ENCODE measurements around the gene TAS1R3.

TAS1R3 gene

DNA sequence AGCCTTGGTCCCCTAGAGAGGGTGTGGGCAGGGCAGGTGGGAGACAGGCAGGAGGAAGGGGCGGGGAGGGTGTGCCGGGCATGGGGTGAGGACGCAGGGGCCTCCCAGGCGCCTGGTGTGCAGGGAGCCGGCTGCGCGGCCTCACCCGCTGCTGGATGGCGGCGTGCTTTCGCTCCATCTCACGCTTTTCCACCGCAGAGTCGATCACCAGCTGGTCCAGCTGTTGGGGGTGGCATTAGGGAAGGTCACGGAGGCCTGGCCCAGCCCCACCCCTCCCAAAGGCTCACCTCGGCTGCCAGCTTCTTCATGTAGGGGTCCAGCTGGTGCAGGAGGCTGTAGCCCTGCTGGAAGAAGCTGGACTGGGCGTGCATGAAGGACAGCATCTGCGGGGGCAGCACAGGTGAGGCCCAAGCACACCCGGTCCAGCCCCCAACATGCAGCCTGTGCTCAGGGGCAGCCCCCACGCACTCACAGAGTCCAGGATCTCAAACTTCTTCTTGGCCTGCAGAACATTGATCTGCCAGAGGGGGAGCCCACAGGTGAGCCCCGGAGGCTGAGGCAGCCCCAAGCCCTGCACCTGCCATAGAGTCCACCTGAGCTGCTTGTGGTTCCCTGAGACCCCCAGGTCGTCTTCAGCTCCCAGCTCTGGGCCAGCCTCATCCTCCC lies 31.3 kb upstream of the TAS1R3 start:
- no peak for DNase-seq (ENCODE audit: low spot score in 2 of 2)
- Mint-ChIP-seq H3K9me3 (no peaks in the 10 kb centered on the region), H3K4me3 (no peak overlapping the region)

DNA sequence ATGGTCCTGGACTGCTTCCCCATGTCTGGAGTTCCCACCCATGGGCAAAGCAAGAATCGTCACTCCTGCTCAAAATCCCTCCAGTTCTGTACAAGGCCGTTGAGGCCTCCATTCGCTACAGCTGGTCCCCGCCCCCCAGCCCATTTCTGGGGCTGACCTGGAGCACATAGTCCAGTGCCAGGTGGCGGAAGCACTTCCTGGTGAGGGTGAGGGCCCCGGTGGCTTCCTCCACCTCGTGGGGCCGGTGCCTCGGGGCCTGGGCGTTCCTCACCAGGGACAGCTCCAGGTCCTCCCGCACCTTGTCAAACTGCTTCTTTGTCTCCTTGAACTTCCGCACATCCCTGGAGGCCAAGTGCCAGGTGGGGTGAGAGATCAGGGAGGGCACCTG lies 30.7 kb upstream of the TAS1R3 start:
- no peaks in the 10 kb centered on the region for H3K4me1 Mint-ChIP-seq
- no peak overlapping the region for H3K27ac Mint-ChIP-seq (ENCODE audit: low read depth)
- no peaks in the 10 kb centered on the region for H3K9me3 Mint-ChIP-seq
- ATAC-seq (replicated peaks; ENCODE audit: extremely low read depth, poor library complexity, severe bottlenecking) (no peak), DNase-seq (ENCODE audit: low spot score in 2 of 2) (no peak)
- no peak overlapping the region for H3K4me3 Mint-ChIP-seq
- H3K27me3 Mint-ChIP-seq: no peaks in the 10 kb centered on the region
- H3K36me3 Mint-ChIP-seq (ENCODE audit: insufficient read depth): no peaks in the 10 kb centered on the region

More for the DNA sequence above, 31.3 kb upstream of the TAS1R3 start:
- no peaks in the 10 kb centered on the region for H3K36me3 Mint-ChIP-seq (ENCODE audit: insufficient read depth)
- ATAC-seq (replicated peaks; ENCODE audit: extremely low read depth, poor library complexity, severe bottlenecking): no peak
- H3K27me3 Mint-ChIP-seq: no peaks in the 10 kb centered on the region
- no peaks in the 10 kb centered on the region for H3K4me1 Mint-ChIP-seq
- no peak overlapping the region for H3K27ac Mint-ChIP-seq (ENCODE audit: low read depth)

DNA sequence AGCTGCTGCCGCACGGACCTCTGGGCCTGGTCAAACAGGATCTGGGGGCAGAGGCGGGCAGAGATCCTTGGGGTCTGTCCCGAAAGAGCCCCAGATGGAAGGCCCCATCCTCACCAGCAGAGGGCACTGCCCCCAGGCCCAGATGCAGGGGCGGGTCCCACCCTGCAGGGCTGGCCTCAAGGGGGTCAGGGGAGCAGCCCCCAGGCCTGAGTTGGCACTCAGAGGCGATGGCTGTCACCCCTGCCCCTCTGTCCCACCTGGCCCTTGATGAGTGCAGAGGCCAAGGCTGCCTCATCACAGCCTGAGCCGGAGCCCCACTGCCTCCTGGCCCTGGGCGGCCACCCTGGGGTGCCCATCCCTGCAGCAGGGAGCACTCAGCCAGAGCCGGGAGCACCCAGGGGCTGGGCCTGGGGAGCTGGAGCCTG lies 29.1 kb upstream of the TAS1R3 start:
- ATAC-seq (replicated peaks; ENCODE audit: extremely low read depth, poor library complexity, severe bottlenecking) (no peak), DNase-seq (ENCODE audit: low spot score in 2 of 2) (no peak)
- no peak overlapping the region for H3K27ac Mint-ChIP-seq (ENCODE audit: low read depth)
- no peaks in the 10 kb centered on the region for H3K27me3 Mint-ChIP-seq
- H3K4me1 Mint-ChIP-seq: peaks cover 14% of the 10 kb centered on the region
- H3K36me3 Mint-ChIP-seq (ENCODE audit: insufficient read depth): peaks cover 4% of the 10 kb centered on the region
- no peaks in the 10 kb centered on the region for H3K9me3 Mint-ChIP-seq
- H3K4me3 Mint-ChIP-seq: no peak overlapping the region

DNA sequence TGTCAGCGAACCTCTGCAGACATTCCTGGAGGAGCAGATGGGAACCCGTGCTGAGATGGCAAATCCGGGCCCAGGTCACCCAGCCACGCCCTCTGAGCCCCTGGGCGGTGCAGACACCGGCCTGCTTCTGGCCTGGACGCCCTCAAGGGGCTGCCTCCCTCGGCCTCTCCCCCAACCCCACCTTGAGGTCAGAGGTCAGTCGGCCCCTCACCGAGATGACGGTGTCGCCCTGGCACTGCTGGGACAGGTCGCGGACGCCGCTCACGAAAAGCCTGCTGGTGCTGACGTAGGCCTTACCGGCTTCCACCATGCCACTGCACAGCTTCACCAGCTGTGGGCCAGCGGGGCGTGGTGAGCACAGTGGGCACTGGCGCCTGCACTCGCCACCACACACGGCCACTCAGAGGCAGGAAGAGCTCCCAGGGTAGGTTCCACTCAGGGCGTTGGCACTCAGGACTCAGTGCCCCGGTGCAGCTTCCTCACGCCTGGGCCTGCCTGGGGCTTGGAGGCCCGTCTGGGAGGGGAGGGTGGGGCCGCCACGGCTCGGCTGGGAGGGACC lies 28.1 kb upstream of the TAS1R3 start:
- peaks cover 5% of the 10 kb centered on the region for H3K36me3 Mint-ChIP-seq (ENCODE audit: insufficient read depth)
- H3K4me3 Mint-ChIP-seq: no peak overlapping the region
- H3K9me3 Mint-ChIP-seq: no peaks in the 10 kb centered on the region
- H3K27ac Mint-ChIP-seq (ENCODE audit: low read depth): no peak overlapping the region
- H3K4me1 Mint-ChIP-seq: peaks cover 16% of the 10 kb centered on the region
- no peak for DNase-seq (ENCODE audit: low spot score in 2 of 2)
- no peaks in the 10 kb centered on the region for H3K27me3 Mint-ChIP-seq
- no peak for ATAC-seq (replicated peaks; ENCODE audit: extremely low read depth, poor library complexity, severe bottlenecking)

DNA sequence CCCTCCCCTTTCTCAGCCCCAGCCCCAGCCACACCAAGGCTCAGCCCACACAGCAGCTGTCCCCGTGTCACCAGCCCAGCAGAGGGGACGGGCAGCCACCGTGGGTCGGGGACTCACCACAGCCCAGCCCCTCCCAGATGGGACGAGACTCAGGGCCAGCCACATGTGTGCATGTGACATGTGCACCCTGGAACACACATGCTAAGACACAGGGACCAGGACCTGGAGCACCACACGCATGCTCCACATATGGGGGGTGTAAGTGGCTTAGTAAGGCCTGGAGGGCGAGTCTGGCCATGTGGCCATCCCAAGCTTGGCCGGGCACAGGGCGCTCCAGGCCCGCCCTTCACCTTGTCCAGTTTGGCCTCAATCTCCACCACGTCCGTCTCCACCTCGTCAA lies 27.3 kb upstream of the TAS1R3 start:
- peaks cover 9% of the 10 kb centered on the region for H3K36me3 Mint-ChIP-seq (ENCODE audit: insufficient read depth)
- H3K27me3 Mint-ChIP-seq: no peaks in the 10 kb centered on the region
- no peaks in the 10 kb centered on the region for H3K9me3 Mint-ChIP-seq
- no peak overlapping the region for H3K4me3 Mint-ChIP-seq
- H3K4me1 Mint-ChIP-seq: peaks cover 16% of the 10 kb centered on the region
- no peak for DNase-seq (ENCODE audit: low spot score in 2 of 2)
- no peak for ATAC-seq (replicated peaks; ENCODE audit: extremely low read depth, poor library complexity, severe bottlenecking)
- H3K27ac Mint-ChIP-seq (ENCODE audit: low read depth): no peak overlapping the region

DNA sequence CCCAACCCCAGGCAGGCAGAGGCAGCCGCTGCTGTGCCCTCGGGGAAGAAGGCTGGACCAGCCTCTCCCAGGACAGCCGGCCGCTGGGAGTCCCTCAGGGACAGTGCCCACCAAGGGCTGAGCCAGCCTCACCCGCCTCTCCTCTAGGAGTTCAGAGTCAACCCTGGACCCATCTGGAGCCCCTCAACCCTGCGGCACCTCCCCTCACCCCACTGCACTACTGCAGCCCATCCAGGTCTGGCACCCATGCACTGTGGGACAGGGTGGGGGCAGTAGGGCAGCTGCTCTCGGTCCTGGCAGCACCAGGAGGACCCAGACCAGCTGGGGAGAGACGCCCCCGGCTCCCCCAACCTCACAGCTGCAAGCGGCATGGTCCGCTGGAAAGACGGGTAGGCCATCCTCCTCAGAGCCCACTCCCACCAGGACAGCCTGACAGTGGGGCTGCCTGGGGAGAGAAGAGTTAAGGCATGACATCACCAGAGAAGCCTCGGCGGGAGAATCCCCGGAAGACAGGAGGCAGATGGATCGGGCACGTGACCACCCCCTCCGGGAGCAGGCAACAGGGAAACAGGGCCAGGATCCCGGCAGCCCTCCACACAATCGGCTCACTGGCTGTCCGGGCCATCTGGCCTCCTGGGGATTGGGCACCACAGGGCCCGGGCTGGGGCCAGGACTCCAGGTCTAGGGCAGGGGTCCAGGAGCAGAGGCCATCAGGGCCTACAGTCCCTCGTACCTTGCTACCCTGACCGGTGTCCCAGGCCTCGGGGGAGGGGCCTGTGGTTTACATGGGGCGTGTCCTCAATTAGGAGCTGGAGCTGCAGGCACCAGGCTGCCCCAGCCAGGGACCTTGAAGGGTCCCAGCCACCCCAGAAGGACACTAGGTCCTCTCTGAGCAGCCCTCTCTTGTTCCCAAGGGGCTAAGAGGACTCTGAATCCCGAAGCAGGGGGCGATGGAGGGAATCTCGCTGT lies 26.5 kb upstream of the TAS1R3 start:
- DNase-seq (ENCODE audit: low spot score in 2 of 2): no peak
- H3K36me3 Mint-ChIP-seq (ENCODE audit: insufficient read depth): peaks cover 9% of the 10 kb centered on the region
- no peaks in the 10 kb centered on the region for H3K27me3 Mint-ChIP-seq
- no peak for ATAC-seq (replicated peaks; ENCODE audit: extremely low read depth, poor library complexity, severe bottlenecking)
- peak overlapping the region; percentile 84 for H3K4me3 Mint-ChIP-seq
- H3K4me1 Mint-ChIP-seq: peaks cover 16% of the 10 kb centered on the region
- H3K27ac Mint-ChIP-seq (ENCODE audit: low read depth): no peak overlapping the region
- H3K9me3 Mint-ChIP-seq: no peaks in the 10 kb centered on the region

DNA sequence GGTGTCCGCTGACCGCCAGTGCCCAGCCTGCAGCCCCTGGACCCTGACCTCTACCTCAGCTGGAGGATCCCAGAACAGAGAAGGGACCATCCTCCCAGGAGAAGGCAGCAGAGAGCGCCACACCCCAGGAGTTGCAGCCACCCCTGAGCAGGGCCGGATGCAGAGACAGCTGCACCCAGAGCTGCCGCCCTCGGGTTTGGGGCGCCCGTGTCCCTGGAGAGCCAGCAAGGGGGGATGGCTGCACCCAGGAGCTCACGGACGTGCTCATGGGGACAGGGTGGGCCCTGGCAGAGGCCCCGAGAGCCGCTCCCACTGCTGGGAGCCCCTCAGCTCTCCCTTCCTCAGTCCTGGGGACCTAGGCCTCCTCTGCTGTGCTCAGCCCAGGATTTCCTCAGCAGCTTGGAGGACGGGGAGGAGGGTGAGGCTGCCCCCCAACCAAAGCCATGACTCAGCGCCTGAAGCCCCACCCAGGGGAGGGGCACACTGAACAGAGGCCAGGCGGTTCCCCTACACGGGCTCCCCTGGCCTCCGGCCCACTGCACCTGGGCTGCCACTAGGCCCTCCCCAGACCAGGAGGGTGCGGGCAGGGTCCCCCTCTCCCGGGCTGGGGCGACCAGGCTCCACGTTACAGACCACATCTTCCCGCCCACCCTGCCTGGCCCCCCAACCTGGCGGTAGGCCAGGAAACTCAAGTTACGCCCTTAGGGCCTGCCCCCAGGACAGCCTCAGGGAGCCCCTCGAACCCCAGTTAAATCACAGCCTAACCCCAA lies 25.6 kb upstream of the TAS1R3 start:
- peak; percentile 44 for ATAC-seq (replicated peaks; ENCODE audit: extremely low read depth, poor library complexity, severe bottlenecking)
- Mint-ChIP-seq H3K27ac (ENCODE audit: low read depth) (peak overlapping the region; percentile 88), H3K36me3 (ENCODE audit: insufficient read depth) (peaks cover 9% of the 10 kb centered on the region), H3K9me3 (no peaks in the 10 kb centered on the region), H3K27me3 (no peaks in the 10 kb centered on the region), H3K4me3 (peak overlapping the region; percentile 84), H3K4me1 (peaks cover 16% of the 10 kb centered on the region)
- peak; percentile 49 to 62 for DNase-seq (ENCODE audit: low spot score in 2 of 2)

DNA sequence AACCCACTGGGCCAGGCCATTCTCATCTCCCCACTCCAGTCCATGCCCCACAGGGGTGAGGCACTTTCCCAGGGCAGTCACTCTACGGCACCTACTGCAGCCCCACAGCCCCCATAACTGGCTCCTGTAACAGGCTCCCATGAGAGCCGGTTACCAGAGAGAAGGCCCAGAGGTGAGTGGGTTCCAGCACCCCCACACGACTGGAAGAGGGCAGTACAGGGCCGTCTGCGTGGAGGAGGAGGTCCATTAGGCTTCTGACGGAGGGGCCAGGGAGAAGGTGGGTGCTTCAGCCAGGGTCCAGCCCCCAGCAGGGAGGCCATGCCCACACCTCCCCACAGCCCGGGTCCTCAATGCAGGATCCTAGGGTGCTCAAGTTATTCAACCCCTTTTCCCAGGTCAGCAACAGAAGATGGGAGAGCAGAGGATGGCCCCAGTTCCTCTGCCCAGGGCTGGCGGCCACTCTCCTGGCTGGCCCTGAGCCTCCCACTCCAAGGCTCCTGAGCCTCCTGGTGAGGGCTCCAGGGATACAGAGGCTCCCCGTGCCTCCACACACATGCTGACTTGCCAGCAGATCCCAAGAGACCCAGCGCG lies 24.9 kb upstream of the TAS1R3 start:
- DNase-seq (ENCODE audit: low spot score in 2 of 2) (no peak), ATAC-seq (replicated peaks; ENCODE audit: extremely low read depth, poor library complexity, severe bottlenecking) (no peak)
- H3K36me3 Mint-ChIP-seq (ENCODE audit: insufficient read depth): peaks cover 12% of the 10 kb centered on the region
- H3K27ac Mint-ChIP-seq (ENCODE audit: low read depth): peak overlapping the region; percentile 88
- no peaks in the 10 kb centered on the region for H3K9me3 Mint-ChIP-seq
- no peaks in the 10 kb centered on the region for H3K27me3 Mint-ChIP-seq
- peaks cover 16% of the 10 kb centered on the region for H3K4me1 Mint-ChIP-seq
- H3K4me3 Mint-ChIP-seq: peak overlapping the region; percentile 84

DNA sequence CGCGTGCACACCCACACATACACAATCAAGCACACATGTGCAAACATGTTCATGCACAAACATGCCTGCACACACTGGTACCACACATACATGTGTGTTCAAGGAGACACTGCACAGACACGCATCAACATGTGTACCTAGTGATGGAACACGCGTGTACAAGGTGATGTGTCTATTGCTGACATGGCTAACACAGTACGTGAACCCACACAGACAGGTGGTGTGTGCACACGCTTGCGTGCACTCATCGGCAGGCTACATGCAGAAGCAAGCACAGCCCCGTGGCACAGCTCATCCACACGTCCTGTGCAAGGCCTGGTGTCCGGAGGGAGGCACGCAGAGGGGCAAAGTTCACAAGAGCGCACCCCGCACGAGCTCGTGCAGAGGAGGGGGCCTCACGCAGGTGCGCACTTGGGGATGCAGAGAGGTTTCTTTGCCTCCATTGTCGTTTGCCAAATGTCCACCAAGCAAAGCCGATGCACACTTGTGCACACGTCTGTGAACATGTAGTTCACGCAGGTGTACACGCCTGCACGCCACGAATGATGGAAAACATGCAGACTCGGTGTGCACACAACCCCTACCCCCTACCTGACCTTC lies 24.3 kb upstream of the TAS1R3 start:
- Mint-ChIP-seq H3K9me3 (no peaks in the 10 kb centered on the region), H3K4me3 (peak overlapping the region; percentile 84), H3K27me3 (no peaks in the 10 kb centered on the region), H3K36me3 (ENCODE audit: insufficient read depth) (peaks cover 17% of the 10 kb centered on the region), H3K27ac (ENCODE audit: low read depth) (no peak overlapping the region), H3K4me1 (peaks cover 16% of the 10 kb centered on the region)
- ATAC-seq (replicated peaks; ENCODE audit: extremely low read depth, poor library complexity, severe bottlenecking): no peak
- DNase-seq (ENCODE audit: low spot score in 2 of 2): no peak

DNA sequence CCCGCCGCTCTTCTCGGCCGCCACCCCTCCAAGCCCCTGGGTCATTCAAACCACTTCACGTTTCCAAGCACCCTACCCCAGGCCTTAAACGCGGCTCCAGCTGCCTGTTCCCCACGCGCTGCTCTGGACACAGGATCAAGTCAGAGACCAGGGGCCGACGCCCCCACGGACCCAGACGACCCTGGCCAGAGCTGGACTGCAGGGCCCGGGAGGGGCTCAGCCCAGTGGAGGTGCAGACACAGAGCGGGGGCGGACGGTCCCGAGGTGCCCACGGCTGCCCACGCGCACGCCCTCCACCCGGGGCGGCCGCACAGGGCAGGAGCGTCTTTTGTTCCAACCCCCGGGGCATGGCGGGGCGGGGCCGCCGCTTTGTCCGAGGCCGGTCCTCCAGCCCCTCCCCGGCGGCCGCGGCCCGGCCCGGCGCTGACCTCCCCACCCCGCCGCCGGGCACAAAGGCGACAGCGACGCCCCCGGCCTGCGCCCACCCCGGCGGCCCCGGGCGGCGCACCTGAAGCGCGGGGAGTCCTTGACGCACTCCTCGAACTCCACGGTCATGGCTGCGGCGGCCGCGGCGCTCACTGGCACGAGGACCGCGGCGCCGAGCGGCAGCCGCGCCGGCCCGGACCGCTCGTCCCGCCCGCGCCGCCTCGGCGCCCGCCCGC lies 23.7 kb upstream of the TAS1R3 start:
- Mint-ChIP-seq H3K27ac (ENCODE audit: low read depth) (no peak overlapping the region), H3K9me3 (no peaks in the 10 kb centered on the region), H3K27me3 (no peaks in the 10 kb centered on the region), H3K4me3 (peak overlapping the region; percentile 84), H3K4me1 (peaks cover 16% of the 10 kb centered on the region), H3K36me3 (ENCODE audit: insufficient read depth) (peaks cover 20% of the 10 kb centered on the region)
- no peak for DNase-seq (ENCODE audit: low spot score in 2 of 2)
- ATAC-seq (replicated peaks; ENCODE audit: extremely low read depth, poor library complexity, severe bottlenecking): no peak

DNA sequence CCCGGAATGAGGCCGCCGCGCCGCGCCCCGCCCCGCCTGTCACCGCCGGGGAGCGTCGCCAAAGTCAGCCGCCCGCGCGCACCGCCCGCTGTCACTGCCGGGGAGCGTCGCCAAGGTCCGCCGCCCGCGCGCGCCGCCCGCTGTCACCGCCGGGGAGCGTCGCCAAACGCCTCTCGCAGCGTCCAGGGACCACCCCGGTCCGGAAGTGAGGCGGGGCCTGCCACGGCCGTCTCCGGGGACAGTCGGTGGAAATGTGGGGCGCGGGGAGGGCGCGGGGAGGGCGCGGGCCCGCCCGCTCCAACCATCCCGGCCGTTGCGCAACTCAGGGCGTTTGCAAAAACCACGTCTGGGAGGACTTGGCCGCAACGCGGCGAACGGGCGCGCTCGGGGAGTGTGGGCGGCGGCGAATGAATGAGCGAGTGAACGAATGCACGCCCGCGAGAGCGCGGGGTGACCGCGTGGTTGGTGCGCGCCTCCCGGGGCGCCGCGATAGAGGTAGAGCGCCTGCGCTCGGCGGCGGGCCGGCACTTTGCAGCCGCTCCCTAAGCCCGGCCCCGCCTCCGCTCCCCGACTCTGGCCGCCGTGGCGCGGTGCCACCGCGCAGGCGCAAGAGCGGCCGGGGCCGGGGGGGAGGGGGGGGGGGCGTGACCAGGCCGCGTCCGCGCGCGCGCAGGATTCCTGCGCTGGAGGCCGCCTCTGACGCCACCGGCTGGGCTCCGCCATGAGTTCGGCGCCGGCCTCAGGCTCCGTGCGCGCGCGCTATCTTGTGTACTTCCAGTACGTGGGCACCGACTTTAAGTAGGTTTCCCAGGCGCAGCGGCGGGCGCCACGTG lies 22.9 kb upstream of the TAS1R3 start, which contains the start of the genes ACAP3 and PUSL1:
Gene ACAP3 (minus strand): TSS at position 8 of the 833 bp plus-strand sequence. CDS start 115 bp downstream, outside the sequence.
Gene PUSL1 (plus strand): TSS at position 675 of the 833 bp plus-strand sequence. CDS start 47 bp downstream, at position 722.
- peaks cover 22% of the 10 kb centered on the region for H3K36me3 Mint-ChIP-seq (ENCODE audit: insufficient read depth)
- H3K4me3 Mint-ChIP-seq: peak within 1 kb of the TSS; percentile 84

More for the DNA sequence above, 22.9 kb upstream of the TAS1R3 start, which contains the start of the genes ACAP3 and PUSL1:
- ATAC-seq (replicated peaks; ENCODE audit: extremely low read depth, poor library complexity, severe bottlenecking) (peak; percentile 70), DNase-seq (ENCODE audit: low spot score in 2 of 2) (peak; percentile 83 to 87)
- H3K27me3 Mint-ChIP-seq: no peaks in the 10 kb centered on the region
- H3K4me1 Mint-ChIP-seq: peaks cover 16% of the 10 kb centered on the region
- no peaks in the 10 kb centered on the region for H3K9me3 Mint-ChIP-seq
- H3K27ac Mint-ChIP-seq (ENCODE audit: low read depth): peak within 1 kb of the TSS; percentile 80
